ENCODE results near the gene JAKMIP2.

DNA sequence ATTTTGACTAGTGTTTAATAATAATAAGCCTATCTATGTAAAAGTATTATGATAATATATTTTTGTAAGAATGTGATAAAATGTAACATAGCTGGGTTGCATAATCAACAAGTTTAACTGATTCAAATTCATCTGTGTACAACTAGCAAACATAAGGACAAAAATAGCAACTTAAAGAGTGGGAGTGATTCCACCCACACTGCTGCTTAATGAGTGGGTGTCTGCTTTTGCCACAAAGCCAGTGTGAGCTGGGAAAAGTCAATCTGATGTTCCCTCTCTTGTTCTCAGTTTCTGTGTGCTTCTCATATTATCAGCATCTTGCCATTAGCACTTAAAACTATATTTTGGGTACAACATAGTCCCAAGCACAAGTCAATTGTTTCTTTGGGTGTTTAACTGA is 161.5 kb downstream of the JAKMIP2 start:
- TF ChIP-seq, protein P1, sequence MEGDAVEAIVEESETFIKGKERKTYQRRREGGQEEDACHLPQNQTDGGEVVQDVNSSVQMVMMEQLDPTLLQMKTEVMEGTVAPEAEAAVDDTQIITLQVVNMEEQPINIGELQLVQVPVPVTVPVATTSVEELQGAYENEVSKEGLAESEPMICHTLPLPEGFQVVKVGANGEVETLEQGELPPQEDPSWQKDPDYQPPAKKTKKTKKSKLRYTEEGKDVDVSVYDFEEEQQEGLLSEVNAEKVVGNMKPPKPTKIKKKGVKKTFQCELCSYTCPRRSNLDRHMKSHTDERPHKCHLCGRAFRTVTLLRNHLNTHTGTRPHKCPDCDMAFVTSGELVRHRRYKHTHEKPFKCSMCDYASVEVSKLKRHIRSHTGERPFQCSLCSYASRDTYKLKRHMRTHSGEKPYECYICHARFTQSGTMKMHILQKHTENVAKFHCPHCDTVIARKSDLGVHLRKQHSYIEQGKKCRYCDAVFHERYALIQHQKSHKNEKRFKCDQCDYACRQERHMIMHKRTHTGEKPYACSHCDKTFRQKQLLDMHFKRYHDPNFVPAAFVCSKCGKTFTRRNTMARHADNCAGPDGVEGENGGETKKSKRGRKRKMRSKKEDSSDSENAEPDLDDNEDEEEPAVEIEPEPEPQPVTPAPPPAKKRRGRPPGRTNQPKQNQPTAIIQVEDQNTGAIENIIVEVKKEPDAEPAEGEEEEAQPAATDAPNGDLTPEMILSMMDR (conservative IDR thresholded peaks at IDR 0.05; ENCODE audit: low read depth, low read length): no peak
- no peak for TF ChIP-seq EZH2 (IDR thresholded peaks at IDR 0.05; ENCODE audit: borderline replicate concordance, low read depth, low read length, poor library complexity, severe bottlenecking)

Measured in A673 (cell line).